ENCODE data around the gene TWNK.
A peak's percentile ranks its signal among the peaks of the same experiment; 100 is the strongest.

TWNK gene

GRCh38 chr10:101042667-101043362 is 55.5 kb downstream of the TWNK start (continued):
- TF ChIP-seq, protein P1, sequence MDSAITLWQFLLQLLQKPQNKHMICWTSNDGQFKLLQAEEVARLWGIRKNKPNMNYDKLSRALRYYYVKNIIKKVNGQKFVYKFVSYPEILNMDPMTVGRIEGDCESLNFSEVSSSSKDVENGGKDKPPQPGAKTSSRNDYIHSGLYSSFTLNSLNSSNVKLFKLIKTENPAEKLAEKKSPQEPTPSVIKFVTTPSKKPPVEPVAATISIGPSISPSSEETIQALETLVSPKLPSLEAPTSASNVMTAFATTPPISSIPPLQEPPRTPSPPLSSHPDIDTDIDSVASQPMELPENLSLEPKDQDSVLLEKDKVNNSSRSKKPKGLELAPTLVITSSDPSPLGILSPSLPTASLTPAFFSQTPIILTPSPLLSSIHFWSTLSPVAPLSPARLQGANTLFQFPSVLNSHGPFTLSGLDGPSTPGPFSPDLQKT (IDR thresholded peaks at IDR 0.05; ENCODE audit: borderline replicate concordance, low read depth, low read length), result no peak
- no peak for TF ChIP-seq RBAK (tag by site-specific recombination; IDR thresholded peaks at IDR 0.05)
- TF ChIP-seq ZNF704 (tag by site-specific recombination; IDR thresholded peaks at IDR 0.05), result no peak
- peak; percentile 19; the same call in 1 of the 2 replicates for TF ChIP-seq ZNF660 (tag by site-specific recombination; IDR thresholded peaks at IDR 0.05)
- TF ChIP-seq, protein P2, sequence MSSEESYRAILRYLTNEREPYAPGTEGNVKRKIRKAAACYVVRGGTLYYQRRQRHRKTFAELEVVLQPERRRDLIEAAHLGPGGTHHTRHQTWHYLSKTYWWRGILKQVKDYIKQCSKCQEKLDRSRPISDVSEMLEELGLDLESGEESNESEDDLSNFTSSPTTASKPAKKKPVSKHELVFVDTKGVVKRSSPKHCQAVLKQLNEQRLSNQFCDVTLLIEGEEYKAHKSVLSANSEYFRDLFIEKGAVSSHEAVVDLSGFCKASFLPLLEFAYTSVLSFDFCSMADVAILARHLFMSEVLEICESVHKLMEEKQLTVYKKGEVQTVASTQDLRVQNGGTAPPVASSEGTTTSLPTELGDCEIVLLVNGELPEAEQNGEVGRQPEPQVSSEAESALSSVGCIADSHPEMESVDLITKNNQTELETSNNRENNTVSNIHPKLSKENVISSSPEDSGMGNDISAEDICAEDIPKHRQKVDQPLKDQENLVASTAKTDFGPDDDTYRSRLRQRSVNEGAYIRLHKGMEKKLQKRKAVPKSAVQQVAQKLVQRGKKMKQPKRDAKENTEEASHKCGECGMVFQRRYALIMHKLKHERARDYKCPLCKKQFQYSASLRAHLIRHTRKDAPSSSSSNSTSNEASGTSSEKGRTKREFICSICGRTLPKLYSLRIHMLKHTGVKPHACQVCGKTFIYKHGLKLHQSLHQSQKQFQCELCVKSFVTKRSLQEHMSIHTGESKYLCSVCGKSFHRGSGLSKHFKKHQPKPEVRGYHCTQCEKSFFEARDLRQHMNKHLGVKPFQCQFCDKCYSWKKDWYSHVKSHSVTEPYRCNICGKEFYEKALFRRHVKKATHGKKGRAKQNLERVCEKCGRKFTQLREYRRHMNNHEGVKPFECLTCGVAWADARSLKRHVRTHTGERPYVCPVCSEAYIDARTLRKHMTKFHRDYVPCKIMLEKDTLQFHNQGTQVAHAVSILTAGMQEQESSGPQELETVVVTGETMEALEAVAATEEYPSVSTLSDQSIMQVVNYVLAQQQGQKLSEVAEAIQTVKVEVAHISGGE (tag by site-specific recombination; conservative IDR thresholded peaks at IDR 0.05; ENCODE audit: low read depth), result peak; percentile 74
- no peak for TF ChIP-seq ZNF404 (tag by site-specific recombination; IDR thresholded peaks at IDR 0.05)
- no peak for TF ChIP-seq ZNF133 (tag by site-specific recombination; IDR thresholded peaks at IDR 0.05)
- no peak for TF ChIP-seq ZNF621 (tag by site-specific recombination; IDR thresholded peaks at IDR 0.05)
- TF ChIP-seq ZNF140 (tag by site-specific recombination; IDR thresholded peaks at IDR 0.05), result no peak
- no peak for TF ChIP-seq ZNF510 (tag by site-specific recombination; IDR thresholded peaks at IDR 0.05; ENCODE audit: insufficient replicate concordance)
- TF ChIP-seq ZNF274 (IDR thresholded peaks at IDR 0.05; ENCODE audit: low read length), result no peak
- no peak for TF ChIP-seq ZNF274 (tag by site-specific recombination; IDR thresholded peaks at IDR 0.05; ENCODE audit: borderline replicate concordance)
- TF ChIP-seq ZBTB20 (tag by site-specific recombination; IDR thresholded peaks at IDR 0.05), result peak; percentile 82; the same call in 1 of the 2 replicates
- no peak for TF ChIP-seq HIC1 (tag by site-specific recombination; IDR thresholded peaks at IDR 0.05)
- TF ChIP-seq, protein P3, sequence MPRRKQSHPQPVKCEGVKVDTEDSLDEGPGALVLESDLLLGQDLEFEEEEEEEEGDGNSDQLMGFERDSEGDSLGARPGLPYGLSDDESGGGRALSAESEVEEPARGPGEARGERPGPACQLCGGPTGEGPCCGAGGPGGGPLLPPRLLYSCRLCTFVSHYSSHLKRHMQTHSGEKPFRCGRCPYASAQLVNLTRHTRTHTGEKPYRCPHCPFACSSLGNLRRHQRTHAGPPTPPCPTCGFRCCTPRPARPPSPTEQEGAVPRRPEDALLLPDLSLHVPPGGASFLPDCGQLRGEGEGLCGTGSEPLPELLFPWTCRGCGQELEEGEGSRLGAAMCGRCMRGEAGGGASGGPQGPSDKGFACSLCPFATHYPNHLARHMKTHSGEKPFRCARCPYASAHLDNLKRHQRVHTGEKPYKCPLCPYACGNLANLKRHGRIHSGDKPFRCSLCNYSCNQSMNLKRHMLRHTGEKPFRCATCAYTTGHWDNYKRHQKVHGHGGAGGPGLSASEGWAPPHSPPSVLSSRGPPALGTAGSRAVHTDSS (tag by site-specific recombination; IDR thresholded peaks at IDR 0.05), result no peak
- TF ChIP-seq ZBTB21 (tag by site-specific recombination; IDR thresholded peaks at IDR 0.05), result no peak
- TF ChIP-seq ZNF394 (tag by site-specific recombination; IDR thresholded peaks at IDR 0.05; ENCODE audit: borderline replicate concordance), result 0 out of 2 replicates have a peak, but pooled peaks have one; percentile 55
- TF ChIP-seq ZNF23 (tag by site-specific recombination; IDR thresholded peaks at IDR 0.05; ENCODE audit: borderline replicate concordance), result no peak
- TF ChIP-seq ZNF416 (tag by site-specific recombination; IDR thresholded peaks at IDR 0.05), result no peak
- no peak for TF ChIP-seq ZBTB7A (tag by site-specific recombination; IDR thresholded peaks at IDR 0.05; ENCODE audit: low read depth)
- TF ChIP-seq, protein P4, sequence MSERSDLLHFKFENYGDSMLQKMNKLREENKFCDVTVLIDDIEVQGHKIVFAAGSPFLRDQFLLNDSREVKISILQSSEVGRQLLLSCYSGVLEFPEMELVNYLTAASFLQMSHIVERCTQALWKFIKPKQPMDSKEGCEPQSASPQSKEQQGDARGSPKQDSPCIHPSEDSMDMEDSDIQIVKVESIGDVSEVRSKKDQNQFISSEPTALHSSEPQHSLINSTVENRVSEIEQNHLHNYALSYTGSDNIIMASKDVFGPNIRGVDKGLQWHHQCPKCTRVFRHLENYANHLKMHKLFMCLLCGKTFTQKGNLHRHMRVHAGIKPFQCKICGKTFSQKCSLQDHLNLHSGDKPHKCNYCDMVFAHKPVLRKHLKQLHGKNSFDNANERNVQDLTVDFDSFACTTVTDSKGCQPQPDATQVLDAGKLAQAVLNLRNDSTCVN (tag by site-specific recombination; optimal IDR thresholded peaks at IDR 0.05), result peak; percentile 25
- no peak for TF ChIP-seq GLI4 (tag by site-specific recombination; IDR thresholded peaks at IDR 0.05)
- TF ChIP-seq, protein P5, sequence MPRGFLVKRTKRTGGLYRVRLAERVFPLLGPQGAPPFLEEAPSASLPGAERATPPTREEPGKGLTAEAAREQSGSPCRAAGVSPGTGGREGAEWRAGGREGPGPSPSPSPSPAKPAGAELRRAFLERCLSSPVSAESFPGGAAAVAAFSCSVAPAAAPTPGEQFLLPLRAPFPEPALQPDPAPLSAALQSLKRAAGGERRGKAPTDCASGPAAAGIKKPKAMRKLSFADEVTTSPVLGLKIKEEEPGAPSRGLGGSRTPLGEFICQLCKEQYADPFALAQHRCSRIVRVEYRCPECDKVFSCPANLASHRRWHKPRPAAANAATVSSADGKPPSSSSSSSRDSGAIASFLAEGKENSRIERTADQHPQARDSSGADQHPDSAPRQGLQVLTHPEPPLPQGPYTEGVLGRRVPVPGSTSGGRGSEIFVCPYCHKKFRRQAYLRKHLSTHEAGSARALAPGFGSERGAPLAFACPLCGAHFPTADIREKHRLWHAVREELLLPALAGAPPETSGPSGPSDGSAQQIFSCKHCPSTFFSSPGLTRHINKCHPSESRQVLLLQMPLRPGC (tag by site-specific recombination; IDR thresholded peaks at IDR 0.05), result no peak
- TF ChIP-seq HOXC10 (CRISPR knock-in tag; IDR thresholded peaks at IDR 0.05), result no peak
- no peak for TF ChIP-seq ZNF549 (tag by site-specific recombination; IDR thresholded peaks at IDR 0.05)
- peak; percentile 60; the same call in 1 of the 2 replicates for TF ChIP-seq SP7 (tag by site-specific recombination; IDR thresholded peaks at IDR 0.05)
